ENCODE data around the gene LRMDA.

DNA sequence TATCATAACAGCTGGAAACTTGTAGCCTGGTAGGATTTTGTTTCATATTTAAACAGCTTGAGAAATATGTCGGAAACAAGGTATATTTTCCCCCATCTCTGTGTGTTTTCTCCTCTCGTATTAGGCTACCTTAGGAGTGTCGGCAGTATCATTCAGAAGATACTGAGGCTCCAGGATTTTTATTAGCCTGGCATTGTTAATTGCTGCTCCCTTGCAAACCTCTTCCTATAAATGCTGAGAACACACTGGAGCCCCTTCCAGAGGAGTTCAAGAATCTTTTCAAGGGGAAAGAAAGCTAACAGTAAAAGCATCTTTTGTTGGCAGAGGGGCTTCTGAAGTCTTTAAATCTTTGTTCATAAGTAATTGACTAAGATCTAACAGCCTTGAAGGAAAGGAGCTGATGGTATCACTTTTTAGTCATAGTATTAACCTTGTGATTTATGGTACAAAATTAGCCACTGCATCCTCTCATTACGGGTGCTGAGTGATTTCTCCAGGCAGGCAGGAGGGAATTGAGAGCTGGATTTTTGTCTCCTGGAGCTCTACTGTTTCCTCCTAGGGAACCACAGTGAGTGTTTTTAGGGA is 998.7 kb downstream of the LRMDA start:
- TF ChIP-seq, protein P1, sequence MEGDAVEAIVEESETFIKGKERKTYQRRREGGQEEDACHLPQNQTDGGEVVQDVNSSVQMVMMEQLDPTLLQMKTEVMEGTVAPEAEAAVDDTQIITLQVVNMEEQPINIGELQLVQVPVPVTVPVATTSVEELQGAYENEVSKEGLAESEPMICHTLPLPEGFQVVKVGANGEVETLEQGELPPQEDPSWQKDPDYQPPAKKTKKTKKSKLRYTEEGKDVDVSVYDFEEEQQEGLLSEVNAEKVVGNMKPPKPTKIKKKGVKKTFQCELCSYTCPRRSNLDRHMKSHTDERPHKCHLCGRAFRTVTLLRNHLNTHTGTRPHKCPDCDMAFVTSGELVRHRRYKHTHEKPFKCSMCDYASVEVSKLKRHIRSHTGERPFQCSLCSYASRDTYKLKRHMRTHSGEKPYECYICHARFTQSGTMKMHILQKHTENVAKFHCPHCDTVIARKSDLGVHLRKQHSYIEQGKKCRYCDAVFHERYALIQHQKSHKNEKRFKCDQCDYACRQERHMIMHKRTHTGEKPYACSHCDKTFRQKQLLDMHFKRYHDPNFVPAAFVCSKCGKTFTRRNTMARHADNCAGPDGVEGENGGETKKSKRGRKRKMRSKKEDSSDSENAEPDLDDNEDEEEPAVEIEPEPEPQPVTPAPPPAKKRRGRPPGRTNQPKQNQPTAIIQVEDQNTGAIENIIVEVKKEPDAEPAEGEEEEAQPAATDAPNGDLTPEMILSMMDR (IDR thresholded peaks at IDR 0.05; ENCODE audit: insufficient read depth, low read length, poor library complexity, severe bottlenecking) = no peak
- TF ChIP-seq EZH2phosphoT487 (conservative IDR thresholded peaks at IDR 0.05; ENCODE audit: low read length) = no peak

All from SU-DHL-6 (cell line).